Ishikawa (cell line): ENCODE measurements around the gene PRSS2.

Experiments
- CEBPB ChIP-seq: IDR thresholded peaks from 2 replicates; pipeline ENCODE4 v1.6.1; 2012
- CREB1 ChIP-seq: IDR thresholded peaks from 2 replicates; pipeline ENCODE4 v1.6.1; 2012; ENCODE audit warnings: low read depth
- EGR1 ChIP-seq: IDR thresholded peaks from 2 replicates; pipeline ENCODE4 v1.6.1; 2012
- EP300 ChIP-seq: IDR thresholded peaks from 2 replicates; pipeline ENCODE4 v1.6.1; 2012; ENCODE audit warnings: borderline replicate concordance
- FOXM1 ChIP-seq: IDR thresholded peaks from 2 replicates; pipeline ENCODE4 v1.6.1; 2012; ENCODE audit warnings: low read depth, borderline replicate concordance
- MAX ChIP-seq: IDR thresholded peaks from 2 replicates; pipeline ENCODE4 v1.6.1; 2012
- NFIC ChIP-seq: IDR thresholded peaks from 2 replicates; pipeline ENCODE4 v1.6.1; 2012
- RAD21 ChIP-seq: IDR thresholded peaks from 2 replicates; pipeline ENCODE4 v1.6.1; 2012; ENCODE audit warnings: low read depth
- REST ChIP-seq: IDR thresholded peaks from 2 replicates; pipeline ENCODE4 v1.6.1; 2012; ENCODE audit warnings: low read depth, mild to moderate bottlenecking
- TAF1 ChIP-seq: IDR thresholded peaks from 2 replicates; pipeline ENCODE4 v1.6.1; 2012; ENCODE audit warnings: low read depth, mild to moderate bottlenecking
- TCF12 ChIP-seq: IDR thresholded peaks from 2 replicates; pipeline ENCODE4 v1.6.1; 2012; ENCODE audit warnings: low read depth
- TEAD4 ChIP-seq: IDR thresholded peaks from 2 replicates; pipeline ENCODE4 v1.6.1; 2012
- USF1 ChIP-seq: IDR thresholded peaks from 2 replicates; pipeline ENCODE4 v1.6.1; 2012
- YY1 ChIP-seq: IDR thresholded peaks from 2 replicates; pipeline ENCODE4 v1.6.1; 2012; ENCODE audit warnings: low read depth
- ZBTB7A ChIP-seq: IDR thresholded peaks from 2 replicates; pipeline ENCODE4 v1.6.1; 2012; ENCODE audit warnings: low read depth

The PRSS2 gene

GRCh38 chr7:142813226-142813625 lies 42.5 kb downstream of the PRSS2 start:
- TF ChIP-seq EGR1 (no peak), ZBTB7A (no peak), CREB1 (no peak), REST (no peak), USF1 (no peak), NFIC (no peak), CEBPB (no peak), TEAD4 (no peak), FOXM1 (no peak), TCF12 (no peak), YY1 (no peak), MAX (no peak), EP300 (no peak), TAF1 (no peak), RAD21 (no peak)

- no peak for TF ChIP-seq EP300
- TF ChIP-seq ZBTB7A = no peak
- TF ChIP-seq REST = no peak
- no peak for TF ChIP-seq CREB1
- TF ChIP-seq MAX = no peak
- TF ChIP-seq CEBPB = no peak
- TF ChIP-seq TCF12 = no peak
- no peak for TF ChIP-seq FOXM1
- TF ChIP-seq EGR1 = no peak
- TF ChIP-seq USF1 = no peak
- TF ChIP-seq TAF1 = no peak
- TF ChIP-seq NFIC = no peak
Observed at GRCh38 chr7:142813699-142814098, 42.9 kb downstream of the PRSS2 start.

GRCh38 chr7:142814451-142814850 lies 43.7 kb downstream of the PRSS2 start:
- TF ChIP-seq ZBTB7A = no peak
- no peak for TF ChIP-seq CREB1
- TF ChIP-seq EGR1 = no peak
- TF ChIP-seq NFIC = no peak
- TF ChIP-seq TEAD4 = no peak
- no peak for TF ChIP-seq REST
- no peak for TF ChIP-seq MAX
- TF ChIP-seq CEBPB = no peak
- no peak for TF ChIP-seq YY1
- no peak for TF ChIP-seq EP300
- no peak for TF ChIP-seq RAD21
- no peak for TF ChIP-seq FOXM1
- no peak for TF ChIP-seq TCF12
- no peak for TF ChIP-seq TAF1
- no peak for TF ChIP-seq USF1

GRCh38 chr7:142815134-142815533 lies 44.4 kb downstream of the PRSS2 start:
- TF ChIP-seq TAF1 (no peak), EGR1 (no peak), TEAD4 (no peak), NFIC (no peak), ZBTB7A (no peak), USF1 (no peak), RAD21 (no peak), REST (no peak), MAX (no peak), YY1 (no peak), EP300 (no peak)
